Endothelial cell of umbilical vein (primary cell): ENCODE data around the gene ADH1A. TPM values are rescaled to one million over a fixed set of nuclear protein-coding genes. Genes with fewer than 3 reads are reported as not detected.

Experiments used
- BruUV-seq: library from RNA; stranded (reverse); fragments of 400-500 nt; replicated peaks from 2 replicates; lab custom pipeline; 2021; lab: Mats Ljungman, UMichigan
- CTCF ChIA-PET: fragments of 300-600, 350-600 bp; sonication (Branson Sonifier 250); formaldehyde crosslinking; loops from one replicate; lab custom pipeline; 2021; ENCODE audit warnings: antibody characterized with exemption, inconsistent platforms; lab: Charles Lee
- POLR2A ChIA-PET: fragments of 300-600, 350-600 bp; sonication (Branson Sonifier 250); formaldehyde crosslinking; loops from one replicate; lab custom pipeline; 2021; ENCODE audit warnings: antibody characterized with exemption, inconsistent platforms; lab: Charles Lee
- DNase-seq: peaks from one replicate; pipeline ENCODE4 v3.0.0-alpha.2; 2011; ENCODE audit warnings: low read depth, low spot score
- FAIRE-seq: peaks from 2 replicates; lab custom pipeline; 2011; peaks lifted over from hg19 to GRCh38; lab: Jason Lieb, UNC
- H2AFZ ChIP-seq: 2 replicates; pipeline ENCODE4 v1.6.0; 2012; ENCODE audit warnings: low read depth, low read length, control low read depth, inconsistent platforms
- H3K27ac ChIP-seq: 2 replicates; pipeline ENCODE4 v1.5.1; 2011; ENCODE audit warnings: low read depth, mild to moderate bottlenecking, control low read depth, low read length, moderate library complexity; ENCODE audit not compliant: insufficient read depth
- H3K27me3 ChIP-seq, 2 experiments: 2 replicates each; pipeline versions ENCODE4 v1.6.0 to v1.6.1; 2011; ENCODE audit warnings: low read length in 2 of 2, mixed read lengths in 1 of 2; ENCODE audit not compliant: control insufficient read depth in 2 of 2, insufficient read depth in 2 of 2
- H3K36me3 ChIP-seq, 2 experiments: 2 replicates in 1 of 2; 3 replicates in 1 of 2; pipeline ENCODE4 v1.5.1; 2011; ENCODE audit warnings: low read length in 2 of 2, mild to moderate bottlenecking in 1 of 2, moderate library complexity in 1 of 2; ENCODE audit not compliant: control insufficient read depth in 2 of 2, insufficient read depth in 2 of 2; ENCODE audit errors: extremely low read depth in 1 of 2
- H3K4me1 ChIP-seq: 3 replicates; pipeline ENCODE4 v1.5.1; 2011; ENCODE audit warnings: mild to moderate bottlenecking, low read length; ENCODE audit not compliant: control insufficient read depth, insufficient read depth; ENCODE audit errors: extremely low read depth
- H3K4me2 ChIP-seq: 2 replicates; pipeline ENCODE4 v1.6.1; 2011; ENCODE audit warnings: low read length, control low read depth, mixed read lengths; ENCODE audit not compliant: insufficient read depth
- H3K4me3 ChIP-seq, 3 experiments: fragments of 200-600 bp in 1 of 3; sonication (generic), shearing (Covaris generic) in 1 of 3; replicated peaks in 1 of 3; 2 replicates each; pipeline ENCODE4 v1.5.1; 2011 to 2016; ENCODE audit warnings: control low read depth in 3 of 3, low read length in 3 of 3, mild to moderate bottlenecking in 2 of 3, inconsistent platforms in 1 of 3, low read depth in 1 of 3, moderate library complexity in 1 of 3; ENCODE audit not compliant: insufficient read depth in 1 of 3
- H3K79me2 ChIP-seq: 2 replicates; pipeline ENCODE4 v1.6.0; 2012; ENCODE audit warnings: low read length, inconsistent platforms; ENCODE audit not compliant: control insufficient read depth, insufficient read depth
- H3K9ac ChIP-seq: replicated peaks from 2 replicates; pipeline ENCODE3; 2011; ENCODE audit warnings: low read length, control low read depth; ENCODE audit not compliant: insufficient read depth; ENCODE audit errors: extremely low read depth
- H3K9me1 ChIP-seq: replicated peaks from 3 replicates; pipeline ENCODE4 v1.6.0; 2011; ENCODE audit warnings: mild to moderate bottlenecking, low read length; ENCODE audit not compliant: control insufficient read depth, insufficient read depth; ENCODE audit errors: extremely low read depth
- H3K9me3 ChIP-seq: replicated peaks from 2 replicates; pipeline ENCODE4 v1.5.1; 2012; ENCODE audit warnings: low read length, inconsistent platforms; ENCODE audit not compliant: control insufficient read depth, insufficient read depth
- H4K20me1 ChIP-seq: replicated peaks from 2 replicates; pipeline ENCODE3; 2011; ENCODE audit warnings: mild to moderate bottlenecking, low read length; ENCODE audit not compliant: control insufficient read depth, insufficient read depth; ENCODE audit errors: extremely low read depth
- EZH2 ChIP-seq: IDR thresholded peaks from 2 replicates; pipeline ENCODE4 v1.6.1; 2012; ENCODE audit warnings: borderline replicate concordance, low read depth, mild to moderate bottlenecking, moderate library complexity, low read length, inconsistent platforms; ENCODE audit not compliant: severe bottlenecking
- FOS ChIP-seq: IDR thresholded peaks from 2 replicates; pipeline ENCODE4 v1.6.1; 2011; ENCODE audit warnings: mild to moderate bottlenecking, low read length, moderate library complexity, borderline replicate concordance; ENCODE audit not compliant: insufficient read depth
- GATA2 ChIP-seq: IDR thresholded peaks from 2 replicates; pipeline ENCODE4 v1.7.0; 2011; ENCODE audit warnings: low read depth, mild to moderate bottlenecking, moderate library complexity, mixed read lengths, low read length; ENCODE audit not compliant: insufficient read length, insufficient read depth
- JUN ChIP-seq: IDR thresholded peaks from 2 replicates; pipeline ENCODE4 v1.6.1; 2011; ENCODE audit warnings: borderline replicate concordance, low read depth; ENCODE audit not compliant: insufficient read length, insufficient read depth
- MYC ChIP-seq: IDR thresholded peaks from one replicate; pipeline ENCODE4 v1.6.1; 2011; ENCODE audit warnings: mild to moderate bottlenecking, low read depth, low read length
- POLR2A ChIP-seq: IDR thresholded peaks from 2 replicates; pipeline ENCODE4 v1.6.1; 2012; ENCODE audit warnings: low read depth, mild to moderate bottlenecking, control low read depth, low read length
- POLR2AphosphoS5 ChIP-seq: IDR thresholded peaks from 2 replicates; pipeline ENCODE4 v1.6.1; 2012; ENCODE audit warnings: low read depth, mild to moderate bottlenecking, control low read depth, low read length, moderate library complexity; ENCODE audit not compliant: insufficient read depth
- dilution Hi-C: fragments of 300-500 bp; cut with MboI; formaldehyde crosslinking; loops from one replicate; pipeline ENCODE4 v1.15.0; 2019; ENCODE audit warnings: low sequenced_read_pairs; ENCODE audit not compliant: extremely low pct_ligation_motif_present
- intact Hi-C: fragments of 100-400 bp; cut with micrococcal nuclease; formaldehyde crosslinking; loops from one replicate; pipeline ENCODE4 v1.10.0; 2022
- polyA plus RNA-seq, 4 experiments: library from polyadenylated mRNA; depleted of rRNA in 3 of 4; stranded (reverse) in 3 of 4; unstranded in 1 of 4; fragments of >200 nt; gene quantifications; 2 replicates each; pipeline versions ENCODE4 v1.2.1 to v1.2.3, GENCODE V29; 2011 to 2012; ENCODE audit warnings: missing spikeins in 1 of 4
- total RNA-seq: library from RNA; stranded (reverse); gene quantifications from 2 replicates; pipeline ENCODE4 v1.2.3, GENCODE V29; 2021
- TF ChIP-seq, protein P1 (sequence below): IDR thresholded peaks from 2 replicates; pipeline ENCODE4 v1.6.1; 2011; ENCODE audit not compliant: insufficient read depth, insufficient read length
- TF ChIP-seq, protein P2 (sequence below), 2 donors: IDR thresholded peaks; 1 replicate in 1 of 2; 2 replicates in 1 of 2; pipeline ENCODE4 v1.5.1; 2011; ENCODE audit warnings: low read length in 2 of 2, mild to moderate bottlenecking in 2 of 2, moderate library complexity in 2 of 2, control low read depth in 1 of 2, inconsistent platforms in 1 of 2, low read depth in 1 of 2; ENCODE audit not compliant: insufficient read depth in 1 of 2; ENCODE audit errors: extremely low read depth in 1 of 2

The ADH1A gene
- total and polyA plus RNA-seq, 2 donors (not counting 3 experiments of a cell fraction or from before 2014, with no cell fraction given), result not detected

DNA sequence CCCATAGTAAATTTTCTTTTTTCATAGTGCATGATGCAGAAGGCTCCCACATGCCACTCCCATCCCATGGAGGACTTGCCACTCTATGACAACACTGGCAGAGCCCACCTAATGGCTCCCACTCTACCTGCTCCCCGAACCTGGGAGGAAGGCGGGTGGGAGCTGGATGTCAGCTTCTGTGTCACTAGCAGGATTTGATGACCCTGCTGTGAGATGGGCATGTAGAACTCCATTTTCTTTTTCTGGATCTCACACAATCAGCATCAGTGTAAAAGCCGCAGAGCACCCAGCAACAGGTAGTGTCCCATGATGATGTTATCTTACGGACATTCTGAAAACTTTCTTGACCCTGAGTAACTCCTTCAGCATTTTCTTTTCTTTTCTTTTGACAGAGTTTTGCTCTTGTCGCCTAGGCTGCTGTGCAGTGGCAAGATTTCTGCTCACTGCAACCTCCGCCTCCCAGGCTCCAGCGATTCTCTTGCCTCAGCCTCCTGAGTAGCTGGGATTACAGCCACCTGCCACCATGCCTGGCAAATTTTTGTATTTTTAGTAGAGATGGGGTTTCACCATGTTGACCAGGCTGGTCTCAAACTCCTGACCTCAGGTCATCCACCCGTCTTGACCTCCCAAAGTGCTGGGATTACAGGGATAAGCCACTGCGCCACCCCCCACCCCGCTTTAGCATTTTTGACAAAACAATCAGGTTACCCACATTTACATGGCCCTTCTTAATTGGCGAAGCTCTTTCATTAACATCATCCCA is 15.0 kb upstream of the ADH1A start:
- dilution Hi-C loops, result no loop called here
- Histone ChIP-seq H3K9me3 (no peaks in the 10 kb centered on the region), H3K27me3 (no peaks in the 10 kb centered on the region), H3K9ac (no peak overlapping the region), H3K4me1 (no peaks in the 10 kb centered on the region), H3K27ac (no peak overlapping the region), H3K79me2 (no peaks in the 10 kb centered on the region), H2AFZ (no peak overlapping the region), H3K4me2 (no peak overlapping the region), H3K36me3 (no peaks in the 10 kb centered on the region), H4K20me1 (no peaks in the 10 kb centered on the region), H3K4me3 (no peak overlapping the region), H3K9me1 (no peaks in the 10 kb centered on the region)
- TF ChIP-seq, protein P1, sequence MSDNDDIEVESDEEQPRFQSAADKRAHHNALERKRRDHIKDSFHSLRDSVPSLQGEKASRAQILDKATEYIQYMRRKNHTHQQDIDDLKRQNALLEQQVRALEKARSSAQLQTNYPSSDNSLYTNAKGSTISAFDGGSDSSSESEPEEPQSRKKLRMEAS, result no peak
- TF ChIP-seq, protein P2, sequence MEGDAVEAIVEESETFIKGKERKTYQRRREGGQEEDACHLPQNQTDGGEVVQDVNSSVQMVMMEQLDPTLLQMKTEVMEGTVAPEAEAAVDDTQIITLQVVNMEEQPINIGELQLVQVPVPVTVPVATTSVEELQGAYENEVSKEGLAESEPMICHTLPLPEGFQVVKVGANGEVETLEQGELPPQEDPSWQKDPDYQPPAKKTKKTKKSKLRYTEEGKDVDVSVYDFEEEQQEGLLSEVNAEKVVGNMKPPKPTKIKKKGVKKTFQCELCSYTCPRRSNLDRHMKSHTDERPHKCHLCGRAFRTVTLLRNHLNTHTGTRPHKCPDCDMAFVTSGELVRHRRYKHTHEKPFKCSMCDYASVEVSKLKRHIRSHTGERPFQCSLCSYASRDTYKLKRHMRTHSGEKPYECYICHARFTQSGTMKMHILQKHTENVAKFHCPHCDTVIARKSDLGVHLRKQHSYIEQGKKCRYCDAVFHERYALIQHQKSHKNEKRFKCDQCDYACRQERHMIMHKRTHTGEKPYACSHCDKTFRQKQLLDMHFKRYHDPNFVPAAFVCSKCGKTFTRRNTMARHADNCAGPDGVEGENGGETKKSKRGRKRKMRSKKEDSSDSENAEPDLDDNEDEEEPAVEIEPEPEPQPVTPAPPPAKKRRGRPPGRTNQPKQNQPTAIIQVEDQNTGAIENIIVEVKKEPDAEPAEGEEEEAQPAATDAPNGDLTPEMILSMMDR (IDR thresholded peaks at IDR 0.05; ENCODE audit: extremely low read depth in 1 of 2, insufficient read depth in 1 of 2, low read depth in 1 of 2, low read length in 2 of 2), result no peak
- no peak for TF ChIP-seq POLR2AphosphoS5
- TF ChIP-seq JUN, result no peak
- no peak for TF ChIP-seq GATA2
- no peak for TF ChIP-seq FOS
- TF ChIP-seq MYC, result no peak
- no peak for TF ChIP-seq POLR2A
- TF ChIP-seq EZH2, result no peak
- intact Hi-C loops, result no loop called here
- DNase-seq, result no peak
- POLR2A ChIA-PET, result no interaction called here
- no TSS peak for BruUV-seq
- no peak for FAIRE-seq
- CTCF ChIA-PET, result no interaction called here
